Left lung (tissue), 10 donors: Measurements from ENCODE around the gene ZNF831. TPM values are rescaled to one million over a fixed set of nuclear protein-coding genes. Genes with fewer than 3 reads are reported as not detected.

ENCODE experiments used
- ATAC-seq: fragments of 200-7000 bp; cut with Tn5 transposase; one replicate; pipeline ENCODE4 v1.9.1; 2020; ENCODE audit warnings: moderate library complexity
- DNase-seq, 4 donors: peaks; one replicate each; pipeline ENCODE4 v3.0.0-alpha.2; 2013 to 2020
- H3K27ac ChIP-seq, 2 donors: fragments of 200-600 bp; sonication (generic) in 1 of 2; one replicate each; pipeline versions ENCODE4 v1.5.0 to v1.8.0; 2020 to 2021
- H3K27me3 ChIP-seq, 2 donors: fragments of 200-600 bp; sonication (generic) in 1 of 2; one replicate each; pipeline versions ENCODE4 v1.5.0 to v1.8.0; 2020 to 2021
- H3K36me3 ChIP-seq, 2 donors: fragments of 200-600 bp; sonication (generic) in 1 of 2; one replicate each; pipeline versions ENCODE4 v1.5.0 to v1.8.0; 2020 to 2021
- H3K4me1 ChIP-seq, 2 donors: fragments of 200-600 bp; one replicate each; pipeline ENCODE4 v1.8.0; 2021
- H3K4me3 ChIP-seq, 2 donors: fragments of 200-600 bp; sonication (generic) in 1 of 2; one replicate each; pipeline versions ENCODE4 v1.5.0 to v1.8.0; 2020 to 2021; ENCODE audit warnings: mild to moderate bottlenecking in 1 of 2
- H3K9me3 ChIP-seq, 2 donors: fragments of 200-600 bp; sonication (generic) in 1 of 2; one replicate each; pipeline versions ENCODE4 v1.5.0 to v1.8.0; 2020 to 2021
- intact Hi-C, 2 donors: fragments of 100-400 bp; cut with DNase I; formaldehyde crosslinking; loops; one replicate each; pipeline versions ENCODE4 v1.11.2 to v1.14.2; 2022
- polyA plus RNA-seq, 6 donors: library from polyadenylated mRNA; unstranded; fragments of 120-200 nt; gene quantifications; one replicate each; pipeline ENCODE4 v1.2.1, GENCODE V29; 2013; ENCODE audit not compliant: insufficient read length in 6 of 6
- total RNA-seq, 2 donors: library from RNA; stranded (reverse); fragmentation: NEBNext Ultra II Directional; extraction: Animal tissue kit (Norgen Biotek cat#: 25700); gene quantifications; one replicate each; pipeline ENCODE4 v1.2.1, GENCODE V29; 2021
- TF ChIP-seq, protein P1 (sequence below), 2 donors: fragments of 200-600 bp; sonication (generic) in 1 of 2; IDR thresholded peaks; one replicate each; pipeline versions ENCODE4 v1.5.0 to v1.8.0; 2021; ENCODE audit warnings: antibody characterized with exemption in 2 of 2
- donor health status: DM: no; HTN: yes; CAD: no.
- donor health status: DM: no; HTN: no; CAD: no.

ZNF831 gene
- total and polyA plus RNA-seq, 8 donors, result 0.13 to 1.1 (median 0.18) TPM

- TF ChIP-seq, protein P1, sequence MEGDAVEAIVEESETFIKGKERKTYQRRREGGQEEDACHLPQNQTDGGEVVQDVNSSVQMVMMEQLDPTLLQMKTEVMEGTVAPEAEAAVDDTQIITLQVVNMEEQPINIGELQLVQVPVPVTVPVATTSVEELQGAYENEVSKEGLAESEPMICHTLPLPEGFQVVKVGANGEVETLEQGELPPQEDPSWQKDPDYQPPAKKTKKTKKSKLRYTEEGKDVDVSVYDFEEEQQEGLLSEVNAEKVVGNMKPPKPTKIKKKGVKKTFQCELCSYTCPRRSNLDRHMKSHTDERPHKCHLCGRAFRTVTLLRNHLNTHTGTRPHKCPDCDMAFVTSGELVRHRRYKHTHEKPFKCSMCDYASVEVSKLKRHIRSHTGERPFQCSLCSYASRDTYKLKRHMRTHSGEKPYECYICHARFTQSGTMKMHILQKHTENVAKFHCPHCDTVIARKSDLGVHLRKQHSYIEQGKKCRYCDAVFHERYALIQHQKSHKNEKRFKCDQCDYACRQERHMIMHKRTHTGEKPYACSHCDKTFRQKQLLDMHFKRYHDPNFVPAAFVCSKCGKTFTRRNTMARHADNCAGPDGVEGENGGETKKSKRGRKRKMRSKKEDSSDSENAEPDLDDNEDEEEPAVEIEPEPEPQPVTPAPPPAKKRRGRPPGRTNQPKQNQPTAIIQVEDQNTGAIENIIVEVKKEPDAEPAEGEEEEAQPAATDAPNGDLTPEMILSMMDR (IDR thresholded peaks at IDR 0.05), result no peak
- intact Hi-C loops, result no loop called here
- no peak overlapping the region for H3K4me3 ChIP-seq
- ATAC-seq (peak; percentile 83), DNase-seq (peak in 1 of 4 donors; percentile 61)
- H3K9me3 ChIP-seq, result no peaks in the 10 kb centered on the region
- H3K27me3 ChIP-seq, result peaks cover 0 to 16% of the 10 kb centered on the region in 2 donors
- no peaks in the 10 kb centered on the region for H3K4me1 ChIP-seq
- H3K27ac ChIP-seq, result no peak overlapping the region
- no peaks in the 10 kb centered on the region for H3K36me3 ChIP-seq
Measured at GRCh38 chr20:59152559-59153354, 10.9 kb upstream of the ZNF831 start.

- H3K9me3 ChIP-seq, result no peaks in the 10 kb centered on the region
- intact Hi-C loops, result no loop called here
- H3K36me3 ChIP-seq, result no peaks in the 10 kb centered on the region
- no peak overlapping the region for H3K4me3 ChIP-seq
- ATAC-seq, result peak; percentile 75
- peak in 2 of 4 donors; percentile 45 to 55 for DNase-seq
- H3K27me3 ChIP-seq, result peaks cover 0 to 16% of the 10 kb centered on the region in 2 donors
- TF ChIP-seq, protein P1 (IDR thresholded peaks at IDR 0.05), result no peak
- no peaks in the 10 kb centered on the region for H3K4me1 ChIP-seq
- H3K27ac ChIP-seq, result no peak overlapping the region
Measured at GRCh38 chr20:59153355-59153681, 10.3 kb upstream of the ZNF831 start.

GRCh38 chr20:59153832-59154231, 9.8 kb upstream of the ZNF831 start:
- Histone ChIP-seq H3K4me3 (no peak overlapping the region), H3K27ac (no peak overlapping the region), H3K4me1 (no peaks in the 10 kb centered on the region), H3K36me3 (no peaks in the 10 kb centered on the region), H3K27me3 (peaks cover 0 to 17% of the 10 kb centered on the region in 2 donors), H3K9me3 (no peaks in the 10 kb centered on the region)
- TF ChIP-seq, protein P1 (IDR thresholded peaks at IDR 0.05), result no peak
- ATAC-seq (no peak), DNase-seq (no peak)
- intact Hi-C loops, result no loop called here

- H3K9me3 ChIP-seq, result no peaks in the 10 kb centered on the region
- ATAC-seq (no peak), DNase-seq (no peak)
- no peaks in the 10 kb centered on the region for H3K36me3 ChIP-seq
- TF ChIP-seq, protein P1 (IDR thresholded peaks at IDR 0.05), result no peak
- H3K4me1 ChIP-seq, result no peaks in the 10 kb centered on the region
- H3K27me3 ChIP-seq, result peaks cover 0 to 17% of the 10 kb centered on the region in 2 donors
- no peak overlapping the region for H3K4me3 ChIP-seq
- intact Hi-C loops, result no loop called here
- H3K27ac ChIP-seq, result no peak overlapping the region
Measured at GRCh38 chr20:59154317-59155013, 9.2 kb upstream of the ZNF831 start.

GRCh38 chr20:59157064-59157463, 6.6 kb upstream of the ZNF831 start:
- Histone ChIP-seq H3K4me3 (no peak overlapping the region), H3K4me1 (no peaks in the 10 kb centered on the region), H3K27me3 (peaks cover 0 to 22% of the 10 kb centered on the region in 2 donors), H3K9me3 (no peaks in the 10 kb centered on the region), H3K27ac (no peak overlapping the region), H3K36me3 (no peaks in the 10 kb centered on the region)
- no peak for ATAC-seq
- intact Hi-C loops, result no loop called here
- no peak for DNase-seq
- TF ChIP-seq, protein P1 (IDR thresholded peaks at IDR 0.05), result no peak
